GM18508 (cell line): ENCODE measurements around the gene CTIF.

Experiments used
- ATAC-seq: cut with Tn5 transposase; IDR thresholded peaks from one replicate; pipeline ENCODE4 v1.9.1; 2021; ENCODE audit warnings: moderate number of reproducible peaks; ENCODE audit not compliant: insufficient read depth, unreplicated experiment

The CTIF gene

GRCh38 chr18:48736321-48737260 is 197.8 kb downstream of the CTIF start:
- no peak for ATAC-seq

GRCh38 chr18:48739266-48740067 is 200.6 kb downstream of the CTIF start:
- ATAC-seq, result no peak

- ATAC-seq, result no peak
Observed at GRCh38 chr18:48740068-48740440, 201.2 kb downstream of the CTIF start.

- ATAC-seq, result no peak
Observed at GRCh38 chr18:48740851-48741485, 202.1 kb downstream of the CTIF start.

DNA sequence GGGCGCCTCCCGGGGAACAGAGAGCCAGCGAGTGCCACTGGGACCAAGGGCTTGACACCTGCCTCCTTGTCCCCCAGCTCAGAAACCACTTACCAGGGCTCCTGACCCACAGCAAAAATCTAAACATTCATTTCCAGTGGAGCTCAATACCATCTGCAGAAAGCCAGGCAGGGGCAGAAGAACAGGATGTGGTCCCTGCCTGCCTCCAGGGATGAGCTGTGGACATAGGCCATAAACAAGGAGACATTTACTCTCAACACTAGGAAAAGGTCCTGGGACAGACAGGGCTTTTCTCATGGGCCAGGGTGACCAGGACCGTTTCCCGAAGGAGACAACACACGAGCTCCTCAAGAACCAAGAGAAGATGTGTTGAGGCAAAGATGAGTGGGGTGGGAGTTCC is 203.0 kb downstream of the CTIF start:
- ATAC-seq, result no peak

DNA sequence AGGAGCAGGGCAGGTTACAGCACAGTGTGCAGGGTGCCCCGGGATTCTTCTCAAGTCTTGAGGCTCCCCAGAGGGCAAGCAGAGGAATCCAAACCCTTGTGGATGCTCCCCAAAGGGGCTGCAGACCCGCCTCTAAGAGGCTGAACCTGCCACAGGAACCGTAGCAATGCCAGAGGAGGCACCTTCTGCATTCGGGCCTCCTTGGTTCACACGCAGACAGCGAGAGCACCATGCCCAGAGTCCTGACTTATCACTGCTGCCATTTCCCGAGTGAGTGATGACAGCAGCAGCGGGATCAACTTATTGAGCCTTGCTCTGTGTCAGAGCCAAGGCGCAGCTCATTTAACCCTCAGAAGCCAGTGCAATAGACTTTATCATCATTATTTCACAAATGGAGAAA is 203.5 kb downstream of the CTIF start:
- ATAC-seq, result no peak

GRCh38 chr18:48742706-48743475 is 204.1 kb downstream of the CTIF start:
- ATAC-seq, result no peak

GRCh38 chr18:48743886-48744285 is 205.1 kb downstream of the CTIF start:
- no peak for ATAC-seq

- no peak for ATAC-seq
Observed at GRCh38 chr18:48745293-48745692, 206.5 kb downstream of the CTIF start.

DNA sequence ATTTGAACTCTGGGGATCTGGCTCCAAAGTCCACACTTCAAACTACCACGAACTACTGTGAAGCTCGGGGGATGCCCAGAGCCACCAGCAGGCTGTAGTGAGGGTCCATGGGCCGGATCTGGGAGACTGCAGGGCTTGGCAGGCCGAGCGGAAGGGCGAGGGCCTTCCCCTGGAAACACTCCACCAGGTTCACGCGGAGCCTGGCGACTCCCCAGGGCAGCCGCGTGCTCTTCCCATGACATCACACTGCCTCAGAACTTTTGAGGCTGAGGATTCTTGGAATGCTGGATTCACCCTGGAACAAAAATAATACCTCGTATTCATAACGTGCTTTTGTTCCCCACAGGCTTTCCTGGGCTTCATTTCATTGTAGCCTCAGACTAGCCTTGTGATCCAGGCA is 210.9 kb downstream of the CTIF start:
- no peak for ATAC-seq

DNA sequence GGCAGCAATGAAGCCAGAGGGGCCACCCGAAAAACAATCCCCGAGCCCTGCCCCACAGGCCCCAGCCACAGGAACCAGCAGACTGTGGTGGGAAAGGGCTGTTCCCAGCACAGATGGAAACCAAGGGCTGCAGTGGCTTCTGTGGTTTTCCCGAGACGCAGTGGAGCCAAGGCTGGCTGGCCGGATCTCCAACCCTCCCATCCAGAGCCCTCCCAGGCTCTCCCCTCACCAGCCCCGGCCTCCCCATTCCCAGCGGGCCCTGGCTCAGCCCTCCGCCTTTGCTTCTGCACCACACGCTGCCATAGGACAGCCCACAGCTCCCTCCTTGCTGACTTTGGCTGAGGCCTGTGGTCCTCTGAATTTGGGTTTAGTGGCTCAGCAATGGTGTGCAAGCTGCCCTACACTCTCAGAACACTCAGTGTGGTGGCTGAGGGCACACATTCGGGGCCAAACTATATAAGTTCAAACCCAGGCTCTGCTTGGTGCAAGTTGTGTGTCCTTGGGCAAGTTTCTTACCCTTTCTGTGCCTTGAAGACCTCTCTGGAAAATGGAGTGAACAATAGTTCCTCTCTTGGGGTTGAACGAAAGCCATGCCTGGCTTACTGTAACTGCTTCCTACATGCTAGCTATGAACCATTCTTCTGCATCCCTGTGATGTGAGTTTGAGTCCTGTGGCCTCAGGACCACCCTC is 211.8 kb downstream of the CTIF start:
- no peak for ATAC-seq

DNA sequence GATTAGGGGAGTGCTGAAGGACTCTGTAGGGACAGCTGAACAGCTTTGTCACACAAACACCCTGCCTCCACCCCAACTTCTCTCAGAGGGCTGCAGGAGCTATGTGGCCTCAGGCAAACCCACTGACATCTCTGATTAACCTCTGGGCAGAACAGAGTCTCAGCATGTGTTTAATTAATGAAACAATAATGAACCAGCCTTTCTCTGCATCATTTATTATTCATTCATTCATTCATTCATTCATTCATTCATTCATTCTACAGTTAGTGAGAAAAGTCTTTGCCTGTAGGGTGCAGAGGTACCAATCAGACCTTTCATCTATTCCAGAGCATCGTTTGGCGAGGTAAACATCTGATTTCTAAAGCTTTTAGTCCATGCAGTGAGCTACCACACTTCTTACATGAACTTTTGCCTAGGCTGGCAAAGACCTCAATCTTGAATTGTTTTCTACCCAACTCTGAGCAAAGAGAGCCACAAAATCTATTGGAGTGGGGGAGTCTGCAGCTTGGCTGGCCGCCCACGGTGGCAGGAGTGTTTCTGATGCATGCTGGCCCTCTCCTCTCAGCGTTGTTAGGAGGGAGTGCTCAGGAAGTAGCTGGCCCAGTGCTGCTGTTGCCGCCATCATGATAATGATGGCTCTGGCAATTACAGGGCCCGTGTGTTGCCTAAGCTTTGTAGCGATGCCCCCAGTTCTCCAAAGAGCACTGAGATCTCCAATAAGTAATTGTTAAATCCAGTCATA is 213.1 kb downstream of the CTIF start:
- ATAC-seq, result no peak

- ATAC-seq, result no peak
Observed at GRCh38 chr18:48752478-48752877, 213.6 kb downstream of the CTIF start.

- ATAC-seq, result no peak
Observed at GRCh38 chr18:48752928-48753327, 214.1 kb downstream of the CTIF start.

GRCh38 chr18:48753691-48754090 is 214.9 kb downstream of the CTIF start:
- ATAC-seq, result no peak

GRCh38 chr18:48754559-48754958 is 215.7 kb downstream of the CTIF start:
- no peak for ATAC-seq

DNA sequence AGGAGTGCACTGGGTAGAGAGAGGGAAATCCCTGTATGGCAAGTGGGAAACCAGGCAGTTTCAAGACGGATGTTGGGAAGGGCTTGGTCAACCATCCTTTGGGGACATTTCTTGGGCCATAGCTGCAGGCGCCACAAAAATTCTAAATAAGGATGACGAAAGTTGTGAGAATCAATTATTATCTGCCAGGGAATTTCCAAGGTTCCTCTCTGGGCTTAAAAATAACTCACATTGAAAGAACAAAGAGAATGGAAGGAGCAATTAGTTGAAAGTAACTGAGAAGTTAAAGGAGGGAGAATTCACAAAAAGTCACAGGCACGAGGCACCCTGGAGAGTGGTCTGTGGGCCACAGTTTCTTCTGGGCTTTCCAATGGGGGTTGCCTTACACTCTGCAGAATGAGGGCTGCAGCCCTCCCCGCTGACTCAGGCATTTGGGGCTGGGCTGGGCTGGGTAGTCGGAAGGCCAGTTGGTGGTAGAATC is 216.2 kb downstream of the CTIF start:
- no peak for ATAC-seq

- ATAC-seq, result no peak
Observed at GRCh38 chr18:48756511-48757226, 217.8 kb downstream of the CTIF start.
